Measurements from ENCODE around the gene SH3BGRL3. TPM values are rescaled to one million over a fixed set of nuclear protein-coding genes. Genes with fewer than 3 reads are reported as not detected.
A peak's percentile ranks its signal among the peaks of the same experiment; 100 is the strongest.

SH3BGRL3 gene
- total RNA-seq, 1 experiment from 2014 or later: 30.7 TPM

DNA sequence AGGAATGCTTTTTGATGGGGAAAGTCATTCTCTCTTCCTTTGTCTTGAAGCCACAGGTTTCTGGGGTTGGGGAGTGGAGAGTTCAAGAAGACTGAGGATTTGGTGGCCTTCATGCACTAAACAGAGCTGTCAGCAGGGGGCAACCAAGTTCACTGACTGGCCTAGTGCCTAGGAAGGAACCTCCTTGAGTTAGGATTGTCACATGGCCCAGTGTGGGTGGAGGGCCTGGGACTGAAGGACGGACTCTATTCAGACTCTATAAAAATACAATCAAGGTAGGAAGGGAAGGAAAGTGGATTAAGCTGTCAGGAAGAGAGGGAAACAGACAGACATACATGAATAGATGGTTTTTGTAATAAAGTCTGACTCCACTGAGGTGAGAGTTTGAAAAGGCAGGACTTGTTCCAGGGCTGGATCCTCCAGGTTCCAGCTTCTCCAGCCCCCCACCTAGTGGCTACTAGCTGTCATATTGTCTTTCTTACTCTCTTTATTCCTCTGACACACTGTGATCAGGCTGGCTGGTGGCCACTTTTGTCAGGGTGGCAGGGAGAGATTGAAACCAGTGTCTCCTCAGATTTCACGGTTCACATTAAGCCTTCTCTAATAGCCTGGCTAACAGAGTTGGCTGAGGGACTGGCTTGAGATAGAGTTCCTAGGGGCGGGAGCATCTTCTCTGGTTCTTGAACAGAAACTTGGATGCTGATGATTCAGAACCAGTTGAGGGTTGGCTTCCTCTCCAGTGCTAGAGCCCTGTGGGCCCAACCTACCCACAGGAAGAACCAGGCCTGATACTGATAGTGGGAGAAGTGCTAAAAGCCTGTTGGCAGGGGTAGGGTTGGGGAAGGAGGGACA is 4.1 kb upstream of the SH3BGRL3 start:
- peak; percentile 93 for DNase-seq (ENCODE audit: low read depth, low spot score)
- in situ Hi-C loops (cut with HindIII; ENCODE audit: low pct_unique_long_range_greater_than_20kb, low sequenced_read_pairs): no loop called here

GRCh38 chr1:26276432-26276838 is 3.5 kb upstream of the SH3BGRL3 start:
- no peak for DNase-seq (ENCODE audit: low read depth, low spot score)
- in situ Hi-C loops (cut with HindIII; ENCODE audit: low pct_unique_long_range_greater_than_20kb, low sequenced_read_pairs): no loop called here

DNA sequence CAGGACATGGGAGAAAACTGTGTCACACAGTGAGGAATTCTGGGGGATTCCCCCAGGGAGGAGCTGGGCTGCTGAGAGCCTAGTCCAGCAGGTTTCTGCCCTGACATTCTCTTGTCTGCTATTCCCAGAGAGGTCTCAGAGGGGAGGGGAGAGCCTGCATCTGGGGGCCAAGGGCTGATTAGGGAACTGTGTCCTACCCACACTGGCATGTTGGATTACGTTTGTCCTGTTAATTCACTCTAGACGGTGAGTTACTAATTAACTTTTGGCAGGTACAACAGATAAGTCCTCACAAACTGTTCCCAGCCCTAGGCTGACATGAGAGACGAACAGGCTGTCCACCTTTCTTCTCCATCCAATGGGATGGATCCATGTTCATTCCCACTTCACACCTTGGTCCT is 2.6 kb upstream of the SH3BGRL3 start:
- DNase-seq (ENCODE audit: low read depth, low spot score): no peak
- in situ Hi-C loops (cut with HindIII; ENCODE audit: low pct_unique_long_range_greater_than_20kb, low sequenced_read_pairs): no loop called here

- in situ Hi-C loops (cut with HindIII; ENCODE audit: low pct_unique_long_range_greater_than_20kb, low sequenced_read_pairs): no loop called here
Observed at GRCh38 chr1:26277719-26278118, 2.2 kb upstream of the SH3BGRL3 start.

DNA sequence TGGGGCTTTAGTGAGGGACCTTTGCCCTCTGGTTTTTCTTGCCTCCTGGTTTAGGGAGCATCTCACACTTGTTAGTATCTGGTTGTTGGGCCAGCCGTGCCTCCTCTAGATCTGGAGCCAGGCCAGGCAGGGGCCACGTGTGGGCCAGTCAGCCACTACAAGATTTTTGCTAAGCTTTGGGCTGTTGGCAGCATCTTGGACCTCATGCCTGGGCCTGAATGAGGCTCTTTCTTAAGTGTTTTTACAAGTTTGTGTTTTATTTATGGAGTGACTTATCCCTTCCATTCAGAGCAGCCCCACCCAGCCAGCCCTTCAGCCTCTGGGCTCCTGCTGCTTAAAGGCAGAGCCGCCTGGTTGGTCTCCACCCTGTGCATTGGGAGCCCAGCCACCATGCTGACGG is 1.6 kb upstream of the SH3BGRL3 start:
- peak; percentile 51 for DNase-seq (ENCODE audit: low read depth, low spot score)
- in situ Hi-C loops (cut with HindIII; ENCODE audit: low pct_unique_long_range_greater_than_20kb, low sequenced_read_pairs): no loop called here

More at GRCh38 chr1:26277719-26278118, 2.2 kb upstream of the SH3BGRL3 start:
- DNase-seq (ENCODE audit: low read depth, low spot score): no peak

DNA sequence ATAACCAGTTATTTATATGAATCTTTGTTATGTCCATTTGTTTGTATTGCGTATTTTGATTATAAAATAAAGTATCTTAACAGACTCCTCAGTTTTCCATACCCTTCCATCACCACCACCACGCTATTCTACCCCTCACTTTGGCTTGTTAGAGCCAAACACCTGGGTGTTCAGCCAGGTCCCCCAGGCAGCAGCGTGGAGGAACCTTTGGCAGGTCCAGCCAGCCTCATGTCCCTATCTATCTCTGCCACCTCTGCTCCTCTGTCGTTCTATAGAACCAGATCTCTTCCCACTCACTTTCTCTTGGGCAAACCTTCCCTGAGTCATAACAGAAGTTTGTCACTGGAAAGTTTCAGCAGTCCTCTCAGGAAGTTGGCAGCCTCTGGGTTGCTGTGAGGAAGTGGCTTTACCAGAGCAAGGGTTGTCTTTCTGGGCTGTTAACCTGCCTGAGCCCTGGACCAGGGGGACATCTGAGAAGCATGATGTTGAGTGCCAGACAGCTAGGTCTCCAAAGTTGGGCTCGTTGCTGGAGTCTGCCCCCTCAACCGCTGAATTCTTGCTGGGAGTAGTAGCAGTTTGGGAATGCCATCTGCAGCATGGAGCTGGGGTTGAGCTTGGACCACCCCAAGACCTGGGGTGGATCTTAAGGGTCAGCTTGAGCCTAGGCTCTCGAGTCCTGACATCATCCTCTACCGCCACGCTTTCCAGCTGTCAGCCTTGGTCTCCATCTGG is 996 bp upstream of the SH3BGRL3 start:
- no peak for DNase-seq (ENCODE audit: low read depth, low spot score)
- in situ Hi-C loops (cut with HindIII; ENCODE audit: low pct_unique_long_range_greater_than_20kb, low sequenced_read_pairs): no loop called here

DNA sequence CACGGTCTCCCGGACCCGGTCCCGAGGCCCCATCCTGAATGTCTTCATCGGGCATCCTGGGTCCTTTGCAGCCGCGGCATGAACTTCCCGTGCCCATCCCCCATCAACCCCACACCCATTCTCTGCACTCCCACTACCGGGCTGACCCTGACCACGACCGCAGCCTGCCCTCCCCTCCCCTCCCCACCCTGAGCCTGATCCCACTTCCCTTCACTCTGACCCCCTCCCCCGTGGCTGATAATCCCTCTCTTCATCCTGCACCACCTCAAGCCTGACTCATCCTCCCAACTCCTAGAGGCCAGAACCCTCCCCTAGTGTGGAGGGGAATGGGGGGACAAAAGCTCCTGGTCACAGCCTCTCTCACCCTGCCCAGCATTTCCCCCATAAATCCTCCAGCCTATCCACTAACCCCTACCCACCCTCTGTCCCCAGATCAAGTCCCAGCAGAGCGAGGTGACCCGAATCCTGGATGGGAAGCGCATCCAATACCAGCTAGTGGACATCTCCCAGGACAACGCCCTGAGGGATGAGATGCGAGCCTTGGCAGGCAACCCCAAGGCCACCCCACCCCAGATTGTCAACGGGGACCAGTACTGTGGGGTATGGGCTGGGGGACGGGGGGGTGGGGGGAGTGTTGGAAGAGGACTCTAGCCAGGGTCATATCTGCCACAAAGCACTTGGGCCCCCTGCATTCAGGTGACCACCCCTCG is 602 bp downstream of the SH3BGRL3 start:
- in situ Hi-C loops (cut with HindIII; ENCODE audit: low pct_unique_long_range_greater_than_20kb, low sequenced_read_pairs): no loop called here
- DNase-seq (ENCODE audit: low read depth, low spot score): no peak

DNA sequence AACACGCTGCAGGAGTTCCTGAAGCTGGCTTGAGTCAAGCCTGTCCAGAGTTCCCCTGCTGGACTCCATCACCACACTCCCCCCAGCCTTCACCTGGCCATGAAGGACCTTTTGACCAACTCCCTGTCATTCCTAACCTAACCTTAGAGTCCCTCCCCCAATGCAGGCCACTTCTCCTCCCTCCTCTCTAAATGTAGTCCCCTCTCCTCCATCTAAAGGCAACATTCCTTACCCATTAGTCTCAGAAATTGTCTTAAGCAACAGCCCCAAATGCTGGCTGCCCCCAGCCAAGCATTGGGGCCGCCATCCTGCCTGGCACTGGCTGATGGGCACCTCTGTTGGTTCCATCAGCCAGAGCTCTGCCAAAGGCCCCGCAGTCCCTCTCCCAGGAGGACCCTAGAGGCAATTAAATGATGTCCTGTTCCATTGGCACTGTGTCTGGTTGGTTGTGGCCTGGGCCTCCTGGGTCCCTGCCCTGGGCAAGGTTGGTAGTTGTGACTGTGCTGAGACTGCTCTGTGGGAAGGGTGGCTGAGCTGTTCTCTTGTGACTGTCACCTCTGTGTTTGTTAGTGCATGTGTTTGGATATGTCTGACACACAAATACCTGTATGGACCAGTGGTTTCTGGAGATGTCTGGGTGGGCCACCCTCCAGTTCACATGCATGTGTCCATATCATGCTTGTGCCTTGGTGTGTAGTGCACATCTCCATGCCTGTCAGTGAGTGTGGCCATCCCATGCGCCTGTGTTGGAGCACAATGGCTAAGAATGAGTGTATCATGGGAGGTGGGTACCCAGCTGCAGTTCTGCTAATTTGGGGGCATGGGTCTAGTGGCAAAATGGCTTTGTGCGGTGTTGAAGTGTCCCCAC is 1.4 kb downstream of the SH3BGRL3 start:
- in situ Hi-C loops (cut with HindIII; ENCODE audit: low pct_unique_long_range_greater_than_20kb, low sequenced_read_pairs): no loop called here

DNA sequence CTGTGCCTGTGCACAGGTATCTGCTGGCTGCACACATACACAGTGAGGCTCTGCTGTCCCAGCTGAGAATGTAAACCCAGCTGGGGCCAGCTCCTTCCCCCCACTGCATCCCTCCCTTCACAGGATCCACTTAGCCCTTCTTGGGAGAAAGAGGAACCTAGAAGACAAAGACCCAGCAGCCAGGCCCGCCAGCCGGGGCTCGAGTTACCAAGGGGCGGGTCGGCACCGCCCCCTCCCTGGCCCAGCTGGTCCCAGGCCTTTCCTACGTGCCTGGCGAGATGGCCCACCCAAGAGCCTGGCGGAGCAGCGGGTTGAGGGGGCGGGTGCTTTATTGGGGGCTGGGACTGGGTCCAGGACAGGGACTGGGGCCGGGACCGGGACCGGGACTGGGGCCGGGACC is 2.1 kb downstream of the SH3BGRL3 start:
- DNase-seq (ENCODE audit: low read depth, low spot score): no peak
- in situ Hi-C loops (cut with HindIII; ENCODE audit: low pct_unique_long_range_greater_than_20kb, low sequenced_read_pairs): no loop called here

More for the DNA sequence above, 1.4 kb downstream of the SH3BGRL3 start:
- no peak for DNase-seq (ENCODE audit: low read depth, low spot score)

DNA sequence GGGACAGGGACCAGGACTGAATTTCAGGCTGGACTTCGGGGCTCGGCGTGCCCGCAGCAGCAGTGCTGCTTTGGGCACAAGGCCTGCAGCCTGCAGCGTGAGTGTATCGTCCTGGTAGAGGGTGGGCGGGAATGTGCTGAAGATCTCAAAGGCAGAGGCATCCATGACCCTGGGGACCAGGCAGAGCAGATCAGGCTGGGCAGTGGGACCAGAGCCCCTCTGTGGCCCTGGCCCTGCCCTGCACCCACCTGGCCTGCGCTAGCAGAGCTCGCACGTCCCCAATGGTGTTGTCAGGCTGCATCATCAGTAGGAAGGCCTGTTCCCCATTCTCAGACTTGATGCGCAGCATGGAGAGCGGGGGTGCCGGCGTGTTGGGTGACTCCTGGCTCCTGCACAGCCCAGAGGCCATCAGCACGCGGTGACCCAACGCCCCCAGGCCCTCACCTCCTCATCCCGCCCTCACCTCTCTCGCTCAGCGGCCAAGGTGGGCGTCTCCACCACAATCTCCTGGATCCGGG is 2.6 kb downstream of the SH3BGRL3 start:
- DNase-seq (ENCODE audit: low read depth, low spot score): no peak
- in situ Hi-C loops (cut with HindIII; ENCODE audit: low pct_unique_long_range_greater_than_20kb, low sequenced_read_pairs): no loop called here

GRCh38 chr1:26283279-26283853 is 3.5 kb downstream of the SH3BGRL3 start:
- no peak for DNase-seq (ENCODE audit: low read depth, low spot score)
- in situ Hi-C loops (cut with HindIII; ENCODE audit: low pct_unique_long_range_greater_than_20kb, low sequenced_read_pairs): no loop called here

DNA sequence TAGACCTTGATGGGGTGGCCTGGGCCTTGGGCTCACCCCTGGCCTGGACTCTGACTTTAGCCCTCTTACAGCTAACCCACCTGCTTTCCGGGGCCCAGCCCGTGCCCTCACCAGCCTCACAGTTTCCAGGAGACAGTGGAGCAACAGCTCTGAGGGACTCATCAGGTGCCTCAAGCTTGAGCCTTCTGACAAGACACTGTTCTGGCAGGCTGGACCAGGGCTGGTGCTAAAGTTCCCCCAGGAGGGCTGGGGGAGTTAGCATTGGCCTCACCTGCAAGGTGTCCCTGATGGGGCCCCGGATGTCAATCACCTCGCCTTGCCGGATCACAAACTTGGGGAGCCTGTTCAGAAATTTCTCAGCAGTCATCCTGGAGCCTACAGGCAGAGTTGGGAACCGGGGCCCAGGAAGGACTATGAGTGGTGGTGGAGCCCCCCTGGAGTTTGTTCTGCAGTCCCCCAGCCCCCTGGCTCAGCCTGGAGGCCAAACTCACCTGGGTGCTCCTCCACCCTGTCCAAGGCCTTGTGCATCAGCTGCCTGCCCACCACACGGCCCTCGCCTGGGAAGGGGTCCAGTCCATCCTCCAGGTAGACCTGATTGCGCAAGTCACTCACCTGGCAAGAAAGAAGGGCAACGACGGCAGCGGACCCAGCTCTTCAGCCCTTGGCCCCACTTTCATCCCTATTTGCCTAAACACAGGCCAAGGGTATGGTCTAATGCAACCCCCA is 4.1 kb downstream of the SH3BGRL3 start:
- in situ Hi-C loops (cut with HindIII; ENCODE audit: low pct_unique_long_range_greater_than_20kb, low sequenced_read_pairs): no loop called here
- no peak for DNase-seq (ENCODE audit: low read depth, low spot score)

GRCh38 chr1:26284597-26285347 is 4.9 kb downstream of the SH3BGRL3 start:
- peak; percentile 60 for DNase-seq (ENCODE audit: low read depth, low spot score)
- in situ Hi-C loops (cut with HindIII; ENCODE audit: low pct_unique_long_range_greater_than_20kb, low sequenced_read_pairs): no loop called here

DNA sequence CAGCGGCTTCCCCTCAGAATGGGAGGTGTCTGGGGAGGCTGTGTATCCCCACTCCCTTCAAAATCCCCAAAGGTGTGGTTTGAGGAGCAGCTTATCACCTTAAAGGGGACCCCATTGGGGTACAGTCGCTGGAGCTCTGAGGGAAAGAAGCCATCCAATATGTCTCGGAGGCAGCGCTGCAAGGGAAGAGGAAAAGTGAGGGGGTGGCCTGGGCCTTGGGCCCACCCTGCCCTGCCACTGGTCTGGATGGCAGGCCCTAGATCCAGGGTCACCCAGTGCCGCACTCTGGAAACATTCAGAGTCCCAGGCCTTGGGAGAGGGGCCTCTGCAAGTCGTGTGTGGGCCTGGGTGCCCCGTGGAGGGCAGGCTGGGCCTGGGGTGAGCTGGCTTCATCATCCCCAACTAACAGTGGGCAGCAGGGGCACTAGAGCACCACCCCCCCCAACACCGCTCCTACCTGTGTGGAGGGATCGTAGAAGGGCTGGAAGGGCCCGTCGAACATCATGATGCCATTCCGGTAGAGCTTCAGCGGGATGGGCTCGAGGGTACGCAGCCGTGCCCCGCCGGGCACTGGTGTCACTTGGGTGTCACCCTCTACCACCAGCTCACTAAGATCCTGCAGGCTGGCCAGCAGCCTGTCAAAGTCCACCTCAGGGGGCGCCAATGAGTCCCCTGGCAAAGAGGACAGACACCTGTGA is 5.6 kb downstream of the SH3BGRL3 start:
- DNase-seq (ENCODE audit: low read depth, low spot score): peak; percentile 56
- in situ Hi-C loops (cut with HindIII; ENCODE audit: low pct_unique_long_range_greater_than_20kb, low sequenced_read_pairs): no loop called here

GRCh38 chr1:26286064-26286416 is 6.2 kb downstream of the SH3BGRL3 start:
- in situ Hi-C loops (cut with HindIII; ENCODE audit: low pct_unique_long_range_greater_than_20kb, low sequenced_read_pairs): no loop called here
- DNase-seq (ENCODE audit: low read depth, low spot score): no peak
